Prostate gland (tissue), 2 donors: ENCODE results near the gene NBPF9. TPM values are rescaled to one million over a fixed set of nuclear protein-coding genes. Genes with fewer than 3 reads are reported as not detected.
"Not testable (repeated sequence)": the region's sequence is repeated elsewhere in the genome, so short reads cannot be mapped to it uniquely, and the experiment has no call there.

Experiments
- DNase-seq: peaks from one replicate; pipeline ENCODE4 v3.0.0-alpha.2; 2019; ENCODE audit warnings: low spot score
- H3K27ac ChIP-seq, 2 donors: fragments of 200-600 bp; sonication (generic); 2 replicates each; pipeline ENCODE4 v1.5.1; 2017 to 2019
- H3K27me3 ChIP-seq: fragments of 200-600 bp; sonication (generic); replicated peaks from 2 replicates; pipeline ENCODE4 v1.5.1; 2019; ENCODE audit not compliant: insufficient read depth
- H3K36me3 ChIP-seq, 2 donors: fragments of 200-600 bp; sonication (generic); 1 replicate in 1 of 2; 2 replicates in 1 of 2; pipeline versions ENCODE4 v1.5.1 to v1.8.1; 2017 to 2019
- H3K4me1 ChIP-seq: fragments of 200-600 bp; sonication (generic); replicated peaks from 2 replicates; pipeline ENCODE4 v1.5.1; 2019
- H3K4me3 ChIP-seq, 2 donors: fragments of 200-600 bp; sonication (generic); 2 replicates each; pipeline ENCODE4 v1.5.1; 2017 to 2019
- H3K9me3 ChIP-seq: fragments of 200-600 bp; sonication (generic); 2 replicates; pipeline ENCODE4 v1.5.1; 2017
- POLR2AphosphoS5 ChIP-seq: sonication (generic); formaldehyde crosslinking; IDR thresholded peaks from one replicate; pipeline ENCODE4 v1.6.1; 2017; ENCODE audit warnings: antibody characterized with exemption
- WGBS: methylation state at CpG from one replicate; pipeline ENCODE4 v1.1.5; 2018; 5-methylcytosine and 5-hydroxymethylcytosine counted together
- intact Hi-C: fragments of 100-400 bp; cut with DNase I; formaldehyde crosslinking; loops from one replicate; pipeline ENCODE4 v1.14.2; 2022
- total RNA-seq, 2 donors: library from RNA; depleted of rRNA; stranded (reverse); fragments of >200 nt; gene quantifications; one replicate each; pipeline ENCODE4 v1.1.0, GENCODE V29; 2016

The NBPF9 gene, protein sequence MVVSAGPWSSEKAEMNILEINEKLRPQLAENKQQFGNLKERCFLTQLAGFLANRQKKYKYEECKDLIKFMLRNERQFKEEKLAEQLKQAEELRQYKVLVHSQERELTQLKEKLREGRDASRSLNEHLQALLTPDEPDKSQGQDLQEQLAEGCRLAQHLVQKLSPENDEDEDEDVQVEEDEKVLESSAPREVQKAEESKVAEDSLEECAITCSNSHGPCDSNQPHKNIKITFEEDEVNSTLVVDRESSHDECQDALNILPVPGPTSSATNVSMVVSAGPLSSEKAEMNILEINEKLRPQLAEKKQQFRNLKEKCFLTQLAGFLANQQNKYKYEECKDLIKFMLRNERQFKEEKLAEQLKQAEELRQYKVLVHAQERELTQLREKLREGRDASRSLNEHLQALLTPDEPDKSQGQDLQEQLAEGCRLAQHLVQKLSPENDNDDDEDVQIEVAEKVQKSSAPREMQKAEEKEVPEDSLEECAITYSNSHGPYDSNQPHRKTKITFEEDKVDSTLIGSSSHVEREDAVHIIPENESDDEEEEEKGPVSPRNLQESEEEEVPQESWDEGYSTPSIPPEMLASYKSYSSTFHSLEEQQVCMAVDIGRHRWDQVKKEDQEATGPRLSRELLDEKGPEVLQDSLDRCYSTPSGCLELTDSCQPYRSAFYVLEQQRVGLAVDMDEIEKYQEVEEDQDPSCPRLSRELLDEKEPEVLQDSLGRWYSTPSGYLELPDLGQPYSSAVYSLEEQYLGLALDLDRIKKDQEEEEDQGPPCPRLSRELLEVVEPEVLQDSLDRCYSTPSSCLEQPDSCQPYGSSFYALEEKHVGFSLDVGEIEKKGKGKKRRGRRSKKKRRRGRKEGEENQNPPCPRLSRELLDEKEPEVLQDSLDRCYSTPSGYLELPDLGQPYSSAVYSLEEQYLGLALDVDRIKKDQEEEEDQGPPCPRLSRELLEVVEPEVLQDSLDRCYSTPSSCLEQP (N-terminal part only)
- total RNA-seq, result 10 to 100 TPM; 11.4 to 12.5 TPM

DNA sequence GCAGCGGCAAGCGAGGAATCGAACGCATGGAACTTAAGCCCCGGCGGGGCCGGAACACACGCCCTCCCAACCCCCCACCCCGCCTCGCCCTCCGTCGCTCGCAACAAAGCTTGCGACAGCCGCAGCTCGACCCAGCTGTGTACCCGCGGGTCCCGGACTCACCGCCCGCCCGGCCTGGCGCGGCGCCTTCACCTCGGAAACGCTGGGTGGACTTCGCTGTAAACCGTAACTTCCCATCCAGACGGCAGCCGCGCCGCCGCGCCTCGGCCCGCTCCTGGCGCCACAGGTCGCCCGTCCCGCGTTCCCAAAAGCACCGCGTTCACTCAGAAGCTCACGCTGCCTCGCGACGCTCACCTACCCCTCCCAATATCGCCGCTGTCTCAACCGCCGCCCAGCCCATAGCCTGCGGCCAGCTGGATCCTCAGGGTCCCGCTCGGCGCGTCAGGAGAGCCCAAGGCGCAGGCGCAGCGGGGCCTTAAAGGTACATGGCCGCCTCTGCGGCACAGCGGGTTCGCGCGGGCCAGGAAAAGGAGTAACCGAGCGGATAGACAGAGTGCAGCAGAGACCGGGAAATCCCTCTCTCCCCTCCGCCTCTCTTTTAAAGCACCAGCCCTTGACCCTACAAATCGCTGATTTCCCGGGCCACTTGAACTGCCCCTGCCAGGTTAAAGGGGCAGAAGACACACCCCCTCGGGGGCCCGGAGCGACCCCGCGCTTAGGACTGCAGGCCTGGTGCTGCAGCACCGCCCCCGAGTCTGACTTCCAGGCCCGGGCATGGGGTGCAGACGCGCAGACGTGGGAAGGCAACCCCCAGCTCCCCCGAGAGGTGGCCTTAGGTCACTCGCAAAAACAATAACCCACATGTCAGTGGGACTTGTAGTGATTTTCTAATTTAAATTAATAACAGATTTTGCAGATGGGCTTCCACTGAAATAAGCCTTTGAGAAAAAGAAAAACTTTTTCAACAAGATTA, at the start of gene NBPF9:
NBPF9 (minus strand) TSS at position 443 of the 973 bp plus-strand sequence. CDS start 21,412 bp downstream, outside the sequence.
- Histone ChIP-seq H3K4me3 (peak within 1 kb of the TSS; percentile 34 to 43), H3K27ac (peak within 1 kb of the TSS; percentile 71 to 75)
- TF ChIP-seq POLR2AphosphoS5, result peak; percentile 43
- peak; percentile 31 for DNase-seq
- H3K9me3 ChIP-seq, intact Hi-C loops, H3K4me1 ChIP-seq, H3K27me3 ChIP-seq, H3K36me3 ChIP-seq: not testable (repeated sequence)
- 0% methylated on average over 15 of the region's 85 CpGs for WGBS

DNA sequence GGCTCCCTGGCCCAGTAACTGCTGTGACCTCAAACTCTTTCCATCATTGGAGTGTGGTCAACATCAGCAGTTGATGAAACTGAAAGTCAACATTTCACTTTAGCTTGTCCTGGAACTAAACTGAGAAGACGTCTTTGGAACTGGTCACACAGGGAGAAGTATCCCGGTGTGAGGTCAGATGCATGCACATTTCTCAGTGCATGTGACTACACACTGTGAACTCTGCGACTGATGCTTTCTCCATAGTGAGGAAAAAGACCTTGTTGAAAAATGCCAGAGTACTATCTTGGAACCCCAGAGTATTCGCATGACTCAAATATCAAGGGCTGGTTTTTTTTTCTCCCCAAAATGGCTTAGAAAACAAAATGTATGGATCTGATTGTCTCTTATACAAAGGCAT, 46.6 kb upstream of the NBPF9 start:
- 98% methylated on average over 4 of the region's 4 CpGs for WGBS
- DNase-seq, H3K9me3 ChIP-seq, H3K4me3 ChIP-seq, intact Hi-C loops, H3K27me3 ChIP-seq, H3K27ac ChIP-seq, H3K36me3 ChIP-seq, H3K4me1 ChIP-seq: not testable (repeated sequence)

DNA sequence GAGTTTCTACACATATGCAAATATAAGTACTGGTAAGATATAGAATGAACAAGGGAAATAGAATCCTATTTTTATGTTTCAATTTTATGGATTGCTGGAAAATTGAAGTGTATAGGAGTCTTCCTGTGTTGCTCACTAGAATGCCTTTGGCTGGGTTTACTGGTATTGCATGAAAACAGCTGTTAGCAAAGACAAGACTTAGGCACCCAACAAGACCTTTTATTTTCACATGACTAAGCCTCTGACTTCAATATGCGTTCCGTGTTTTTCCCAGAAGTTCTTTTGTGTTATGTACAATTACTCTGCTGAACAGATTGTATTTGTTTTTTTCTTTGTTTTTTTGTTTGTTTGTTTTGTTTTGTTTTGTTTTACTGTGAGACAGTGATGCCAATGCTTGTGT, 34.2 kb upstream of the NBPF9 start:
- H3K4me1 ChIP-seq, H3K27me3 ChIP-seq, H3K27ac ChIP-seq, H3K9me3 ChIP-seq, H3K36me3 ChIP-seq, DNase-seq, intact Hi-C loops, H3K4me3 ChIP-seq: not testable (repeated sequence)
- 82% methylated on average over 2 of the region's 2 CpGs for WGBS

DNA sequence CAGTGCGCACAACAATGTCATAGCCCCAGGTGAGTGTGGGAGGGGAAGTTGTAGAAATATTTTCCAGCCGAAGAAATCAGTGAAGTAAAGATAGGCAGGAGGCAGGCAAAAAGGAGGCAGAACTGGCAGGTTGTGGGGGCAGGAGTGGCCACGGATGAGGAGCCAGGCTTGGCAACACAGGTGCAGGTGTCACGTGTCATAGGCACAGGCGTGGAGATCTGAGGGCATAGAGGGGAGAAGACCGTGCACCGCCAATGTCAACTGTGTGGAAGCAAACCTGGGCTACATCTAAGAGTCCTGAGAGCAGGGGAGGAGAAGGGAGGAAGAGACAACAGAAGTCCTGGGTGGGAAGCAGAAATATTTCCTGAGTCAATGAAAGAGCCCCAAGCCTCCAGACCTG, 27.6 kb upstream of the NBPF9 start:
- intact Hi-C loops, H3K27ac ChIP-seq, DNase-seq, H3K4me1 ChIP-seq, H3K27me3 ChIP-seq, H3K4me3 ChIP-seq, H3K36me3 ChIP-seq, H3K9me3 ChIP-seq: not testable (repeated sequence)
- WGBS, result 75% methylated on average over 7 of the region's 7 CpGs

DNA sequence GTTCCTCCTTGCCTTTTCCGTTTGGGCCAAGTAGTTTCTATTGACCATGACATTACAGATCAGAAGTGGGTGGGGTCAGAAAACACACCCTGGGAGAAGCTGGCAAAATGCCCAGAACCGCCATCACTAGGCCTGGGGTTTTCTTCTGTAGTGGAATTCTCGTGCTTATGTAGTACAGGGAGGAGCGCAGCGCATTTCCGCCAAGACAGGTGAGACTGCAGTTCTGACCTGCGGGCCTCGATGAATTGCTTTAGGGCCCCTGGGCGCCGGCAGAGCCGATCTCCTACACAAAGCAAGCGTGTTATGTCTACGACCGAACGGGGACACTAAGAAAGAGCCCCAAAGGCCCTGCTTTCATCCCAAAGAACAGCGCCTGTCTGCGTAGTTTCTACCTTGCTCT, 25.9 kb upstream of the NBPF9 start:
- no CpG with 5 or more reads among the region's 17 CpGs for WGBS

DNA sequence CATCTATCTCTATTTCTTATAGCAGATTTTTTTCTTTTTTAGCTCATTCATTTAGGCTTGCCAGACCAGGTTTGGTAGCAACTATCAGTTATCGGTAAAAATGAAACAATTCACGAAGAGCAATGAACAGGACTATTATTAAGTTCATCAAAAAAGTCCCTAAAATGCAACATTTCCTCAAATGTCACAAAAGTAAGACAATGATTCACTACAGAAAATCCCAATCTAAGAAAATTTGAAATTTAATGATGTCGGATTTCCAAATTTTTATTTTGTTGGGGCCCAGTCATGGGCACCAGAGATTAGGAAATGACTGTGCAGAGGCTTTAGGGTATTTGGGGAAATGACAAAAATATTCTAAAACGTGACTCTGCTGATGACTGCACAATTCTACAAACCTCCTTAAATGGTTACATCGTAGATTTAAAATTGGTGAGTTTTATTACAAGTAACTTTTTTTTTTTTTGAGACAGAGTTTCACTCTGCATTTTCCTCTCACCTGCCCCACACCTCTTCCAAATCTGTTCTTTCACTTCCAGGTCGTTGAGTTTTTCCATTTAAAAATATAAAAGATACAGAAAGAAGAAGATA, 23.3 kb upstream of the NBPF9 start:
- H3K27ac ChIP-seq, H3K9me3 ChIP-seq, intact Hi-C loops, H3K4me1 ChIP-seq, H3K36me3 ChIP-seq, DNase-seq, H3K4me3 ChIP-seq, H3K27me3 ChIP-seq: not testable (repeated sequence)
- 79% methylated on average over 6 of the region's 6 CpGs for WGBS

More for the DNA sequence above, 25.9 kb upstream of the NBPF9 start:
- H3K27me3 ChIP-seq, H3K4me1 ChIP-seq, H3K27ac ChIP-seq, H3K36me3 ChIP-seq, H3K4me3 ChIP-seq, DNase-seq, intact Hi-C loops, H3K9me3 ChIP-seq: not testable (repeated sequence)

DNA sequence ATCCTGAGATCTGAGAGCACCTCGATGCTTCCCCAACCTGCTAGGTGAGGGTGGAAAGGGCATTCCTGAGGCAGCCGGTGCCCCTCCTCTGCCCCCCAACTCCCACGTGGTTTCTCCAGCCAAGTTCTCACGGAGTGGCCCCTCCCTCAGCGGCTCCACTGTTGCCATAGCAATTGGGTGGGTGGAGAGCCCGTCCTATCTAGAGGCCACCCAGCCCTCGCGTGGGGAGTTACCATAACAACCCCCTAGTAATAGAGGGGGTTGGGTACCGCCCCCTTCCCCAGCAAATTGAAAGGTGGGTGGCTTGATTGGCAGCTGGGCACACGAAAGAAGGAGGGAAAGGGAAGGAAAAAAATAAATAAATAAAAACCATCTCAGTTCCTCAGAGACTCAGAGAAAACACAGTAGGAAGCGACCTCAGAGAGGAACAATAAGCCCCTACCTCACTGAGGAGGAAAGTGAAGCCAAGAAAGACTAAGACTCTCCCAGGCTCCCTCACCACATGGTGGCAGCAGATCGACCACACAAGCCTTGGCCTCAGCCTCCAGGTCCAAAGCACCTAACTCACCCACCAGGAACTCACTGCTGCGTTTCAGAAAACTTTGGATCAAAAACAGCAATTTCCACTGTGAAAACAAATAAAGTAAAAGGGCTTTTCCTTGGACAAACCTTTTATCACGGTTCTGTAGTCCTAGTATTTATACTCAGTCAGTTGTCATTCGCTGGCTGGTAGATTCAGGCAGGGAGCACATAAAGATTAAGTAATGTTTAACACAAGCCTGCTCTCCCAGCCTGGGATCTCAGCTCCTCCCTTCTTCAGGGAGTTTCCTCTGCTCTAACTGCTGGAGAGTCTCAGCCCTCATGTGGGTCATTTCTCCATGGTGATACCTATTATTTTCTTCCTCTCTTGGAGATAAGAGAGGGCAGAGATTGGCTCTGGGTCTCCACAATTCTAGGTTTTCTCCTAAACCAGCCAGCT, 20.9 kb upstream of the NBPF9 start:
- H3K27me3 ChIP-seq, H3K36me3 ChIP-seq, H3K4me3 ChIP-seq, intact Hi-C loops, H3K4me1 ChIP-seq, H3K9me3 ChIP-seq, H3K27ac ChIP-seq, DNase-seq: not testable (repeated sequence)
- WGBS, result 11% methylated on average over 5 of the region's 15 CpGs

DNA sequence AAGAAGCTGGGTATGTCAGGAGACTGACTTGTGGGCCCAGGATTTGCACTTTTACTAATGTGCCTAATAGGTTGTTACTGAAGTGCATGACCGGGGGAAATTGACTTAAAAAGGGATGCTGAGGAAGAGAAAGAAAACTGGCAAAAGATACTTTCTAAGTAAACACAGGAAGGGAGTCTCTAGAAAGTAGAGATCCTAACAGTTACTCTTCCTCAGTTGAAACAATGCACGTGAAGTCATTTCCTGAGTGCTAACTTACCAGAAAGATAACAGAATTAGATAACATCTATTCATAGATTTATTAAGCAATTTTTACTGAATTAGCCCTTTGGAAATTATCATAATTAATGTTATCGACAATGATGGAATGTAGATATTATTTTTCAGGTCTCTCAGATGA, 9.5 kb upstream of the NBPF9 start:
- H3K27ac ChIP-seq, H3K9me3 ChIP-seq, H3K4me3 ChIP-seq, intact Hi-C loops, DNase-seq, H3K27me3 ChIP-seq, H3K36me3 ChIP-seq, H3K4me1 ChIP-seq: not testable (repeated sequence)
- 76% methylated on average over 1 of the region's 3 CpGs for WGBS

DNA sequence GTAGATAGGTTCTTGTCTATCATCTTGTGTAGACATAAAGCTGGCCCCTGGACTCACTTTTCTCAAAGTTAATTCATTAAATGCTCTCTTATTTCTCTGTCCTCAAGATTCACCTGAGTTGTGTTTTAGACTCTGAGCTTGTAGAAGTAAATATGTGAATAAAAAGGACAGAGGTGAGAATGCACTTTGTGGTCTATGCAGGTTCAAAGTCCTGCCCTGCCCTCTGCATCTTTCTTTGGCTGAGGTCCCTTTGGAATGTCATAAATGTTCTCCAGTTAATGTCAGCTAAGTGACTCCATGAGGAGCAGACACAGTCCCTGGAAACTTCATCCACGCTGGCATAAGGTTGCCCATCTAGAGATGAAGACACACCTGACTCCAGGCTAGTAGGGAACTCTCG, 7.0 kb upstream of the NBPF9 start:
- WGBS, result 89% methylated on average over 1 of the region's 2 CpGs
- H3K36me3 ChIP-seq, DNase-seq, H3K27me3 ChIP-seq, H3K4me1 ChIP-seq, intact Hi-C loops, H3K4me3 ChIP-seq, H3K27ac ChIP-seq, H3K9me3 ChIP-seq: not testable (repeated sequence)

DNA sequence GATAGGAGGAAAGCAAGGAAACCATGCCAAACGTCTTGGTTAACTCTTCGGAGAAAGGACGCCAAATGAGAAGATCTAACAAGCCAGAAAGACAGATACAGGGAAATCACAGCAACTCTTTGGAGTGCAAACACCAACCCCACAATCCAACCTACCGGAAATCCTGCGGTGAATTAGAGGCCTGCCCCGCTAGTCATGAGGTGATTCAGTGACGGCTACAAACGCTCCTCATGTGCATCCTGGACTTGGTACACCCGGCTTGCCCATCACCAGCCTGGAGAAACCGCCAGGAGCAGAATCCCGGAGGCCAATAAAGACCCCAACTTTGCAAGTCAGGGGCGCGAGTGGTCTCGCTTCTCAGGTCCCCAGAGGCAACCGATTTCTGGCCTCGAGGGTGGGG, 777 bp downstream of the NBPF9 start:
- intact Hi-C loops, H3K27ac ChIP-seq, H3K4me3 ChIP-seq, H3K9me3 ChIP-seq, H3K27me3 ChIP-seq, DNase-seq, H3K4me1 ChIP-seq, H3K36me3 ChIP-seq: not testable (repeated sequence)
- 0% methylated on average over 8 of the region's 16 CpGs for WGBS
